HepG2 (cell line): ENCODE measurements around the gene MLC1.

Experiments
- KIAA2018 ChIP-seq: sonication (generic); formaldehyde crosslinking; IDR thresholded peaks from 2 replicates; pipeline ENCODE4 v1.5.0; 2020; ENCODE audit warnings: mild to moderate bottlenecking, missing genetic modification reagents, borderline replicate concordance
- MEIS2 ChIP-seq: sonication (generic); formaldehyde crosslinking; IDR thresholded peaks from 2 replicates; pipeline ENCODE4 v1.9.0; 2021; ENCODE audit warnings: mild to moderate bottlenecking, missing genetic modification reagents
- SKI ChIP-seq: fragments of 450-650 bp; IDR thresholded peaks from one replicate; pipeline ENCODE4 v1.6.1; 2018; ENCODE audit warnings: mild to moderate bottlenecking; ENCODE audit not compliant: partially characterized antibody

GRCh38 chr22:50061141-50061823 is 23.9 kb downstream of the MLC1 start:
- TF ChIP-seq MEIS2 (CRISPR knock-in tag), result no peak
- no peak for TF ChIP-seq SKI
- no peak for TF ChIP-seq KIAA2018
